ENCODE results near the gene ABCC6.

DNA sequence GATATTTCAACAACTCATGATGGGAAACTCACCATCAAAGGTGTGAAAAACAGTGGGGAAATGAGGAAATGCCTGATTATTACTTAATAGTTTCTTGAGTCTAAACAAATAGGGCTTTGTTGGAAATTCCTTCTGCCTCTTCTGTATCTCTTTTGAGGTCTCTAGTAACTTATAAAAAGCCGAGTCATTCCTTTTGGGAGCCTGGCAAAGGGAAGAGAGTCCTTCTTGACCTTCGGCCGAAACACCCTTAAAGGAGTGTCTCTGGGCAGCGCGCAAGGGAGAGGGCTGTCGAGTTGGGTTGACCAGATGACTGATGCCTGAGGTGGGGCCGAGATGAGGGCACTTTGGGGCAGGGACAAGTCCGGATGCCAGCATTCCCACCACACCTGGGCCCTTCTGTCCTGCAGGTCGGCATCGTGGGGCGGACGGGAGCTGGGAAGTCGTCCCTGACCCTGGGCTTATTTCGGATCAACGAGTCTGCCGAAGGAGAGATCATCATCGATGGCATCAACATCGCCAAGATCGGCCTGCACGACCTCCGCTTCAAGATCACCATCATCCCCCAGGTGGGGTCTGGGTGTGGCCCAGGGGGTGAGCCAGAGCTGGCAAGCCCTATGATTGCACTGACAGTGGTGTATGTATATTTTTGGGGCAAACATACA is 89.2 kb downstream of the ABCC6 start:
- TF ChIP-seq, protein P1, sequence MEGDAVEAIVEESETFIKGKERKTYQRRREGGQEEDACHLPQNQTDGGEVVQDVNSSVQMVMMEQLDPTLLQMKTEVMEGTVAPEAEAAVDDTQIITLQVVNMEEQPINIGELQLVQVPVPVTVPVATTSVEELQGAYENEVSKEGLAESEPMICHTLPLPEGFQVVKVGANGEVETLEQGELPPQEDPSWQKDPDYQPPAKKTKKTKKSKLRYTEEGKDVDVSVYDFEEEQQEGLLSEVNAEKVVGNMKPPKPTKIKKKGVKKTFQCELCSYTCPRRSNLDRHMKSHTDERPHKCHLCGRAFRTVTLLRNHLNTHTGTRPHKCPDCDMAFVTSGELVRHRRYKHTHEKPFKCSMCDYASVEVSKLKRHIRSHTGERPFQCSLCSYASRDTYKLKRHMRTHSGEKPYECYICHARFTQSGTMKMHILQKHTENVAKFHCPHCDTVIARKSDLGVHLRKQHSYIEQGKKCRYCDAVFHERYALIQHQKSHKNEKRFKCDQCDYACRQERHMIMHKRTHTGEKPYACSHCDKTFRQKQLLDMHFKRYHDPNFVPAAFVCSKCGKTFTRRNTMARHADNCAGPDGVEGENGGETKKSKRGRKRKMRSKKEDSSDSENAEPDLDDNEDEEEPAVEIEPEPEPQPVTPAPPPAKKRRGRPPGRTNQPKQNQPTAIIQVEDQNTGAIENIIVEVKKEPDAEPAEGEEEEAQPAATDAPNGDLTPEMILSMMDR (IDR thresholded peaks at IDR 0.05), result no peak
- TF ChIP-seq SIN3A (IDR thresholded peaks at IDR 0.05; ENCODE audit: borderline replicate concordance, insufficient read depth, low read depth, low read length), result no peak
- TF ChIP-seq TCF7L2 (IDR thresholded peaks at IDR 0.05; ENCODE audit: low read depth, low read length), result no peak
